ENCODE measurements around the gene IL4R. TPM values are rescaled to one million over a fixed set of nuclear protein-coding genes. Genes with fewer than 3 reads are reported as not detected.

Gene IL4R
- total RNA-seq, 4 donors from 2014 or later = 32.2 to 104 (median 71.9) TPM

DNA sequence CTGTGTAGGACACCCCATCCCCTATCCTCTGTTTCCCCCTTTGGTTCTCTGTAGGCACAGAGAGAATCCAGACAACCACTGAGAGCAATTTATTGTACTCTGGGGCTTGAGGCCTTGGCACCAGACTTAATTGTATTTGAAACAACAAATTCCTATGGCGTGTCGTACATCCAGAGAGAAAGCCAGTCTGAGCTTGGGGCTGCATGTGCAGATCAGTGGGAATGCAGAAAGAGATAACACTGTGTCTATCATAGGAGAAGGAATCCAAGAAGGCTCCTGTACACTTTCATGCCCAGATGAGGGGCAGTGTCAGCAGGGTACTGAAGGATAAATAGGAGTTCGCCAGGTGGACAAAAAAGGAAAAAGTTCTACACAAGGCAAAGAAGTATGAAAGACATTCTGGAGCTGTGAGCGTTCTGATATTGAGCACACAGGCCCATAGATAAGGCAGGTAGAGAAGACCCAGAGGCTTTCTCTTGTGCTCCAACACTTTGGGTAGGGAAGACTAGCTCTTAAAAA, 22.0 kb upstream of the IL4R start:
- TF ChIP-seq, protein P1, sequence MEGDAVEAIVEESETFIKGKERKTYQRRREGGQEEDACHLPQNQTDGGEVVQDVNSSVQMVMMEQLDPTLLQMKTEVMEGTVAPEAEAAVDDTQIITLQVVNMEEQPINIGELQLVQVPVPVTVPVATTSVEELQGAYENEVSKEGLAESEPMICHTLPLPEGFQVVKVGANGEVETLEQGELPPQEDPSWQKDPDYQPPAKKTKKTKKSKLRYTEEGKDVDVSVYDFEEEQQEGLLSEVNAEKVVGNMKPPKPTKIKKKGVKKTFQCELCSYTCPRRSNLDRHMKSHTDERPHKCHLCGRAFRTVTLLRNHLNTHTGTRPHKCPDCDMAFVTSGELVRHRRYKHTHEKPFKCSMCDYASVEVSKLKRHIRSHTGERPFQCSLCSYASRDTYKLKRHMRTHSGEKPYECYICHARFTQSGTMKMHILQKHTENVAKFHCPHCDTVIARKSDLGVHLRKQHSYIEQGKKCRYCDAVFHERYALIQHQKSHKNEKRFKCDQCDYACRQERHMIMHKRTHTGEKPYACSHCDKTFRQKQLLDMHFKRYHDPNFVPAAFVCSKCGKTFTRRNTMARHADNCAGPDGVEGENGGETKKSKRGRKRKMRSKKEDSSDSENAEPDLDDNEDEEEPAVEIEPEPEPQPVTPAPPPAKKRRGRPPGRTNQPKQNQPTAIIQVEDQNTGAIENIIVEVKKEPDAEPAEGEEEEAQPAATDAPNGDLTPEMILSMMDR (IDR thresholded peaks at IDR 0.05) = no peak
- TF ChIP-seq POLR2A (IDR thresholded peaks at IDR 0.05) = no peak
- Histone ChIP-seq H3K27ac (no peak overlapping the region), H3K4me1 (no peaks in the 10 kb centered on the region), H3K27me3 (no peaks in the 10 kb centered on the region), H3K4me3 (no peak overlapping the region), H3K36me3 (no peaks in the 10 kb centered on the region), H3K9me3 (no peaks in the 10 kb centered on the region)
- no peak for DNase-seq

DNA sequence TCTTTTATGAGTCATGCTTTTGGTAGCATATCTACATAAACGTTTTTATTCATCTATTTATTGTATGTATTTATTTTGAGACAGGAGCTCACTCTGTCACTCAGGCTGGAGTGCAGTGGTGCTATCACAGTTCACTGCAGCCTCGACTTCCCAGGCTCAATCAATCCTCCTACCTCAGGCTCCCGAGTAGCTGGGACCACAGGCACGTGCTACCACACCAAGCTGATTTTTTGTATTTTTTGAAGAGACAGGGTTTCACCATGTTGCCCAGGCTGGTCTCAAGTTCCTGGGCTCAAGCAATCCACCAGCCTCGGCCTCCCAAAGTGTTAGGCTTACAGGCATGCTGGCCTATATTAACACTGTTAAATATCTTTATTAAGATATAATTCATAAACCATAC, 20.4 kb upstream of the IL4R start:
- no peaks in the 10 kb centered on the region for H3K4me1 ChIP-seq
- no peaks in the 10 kb centered on the region for H3K9me3 ChIP-seq
- no peaks in the 10 kb centered on the region for H3K27me3 ChIP-seq
- H3K36me3 ChIP-seq = no peaks in the 10 kb centered on the region
- no peak overlapping the region for H3K4me3 ChIP-seq
- H3K27ac ChIP-seq = no peak overlapping the region
- DNase-seq = no peak
- TF ChIP-seq, protein P1 (IDR thresholded peaks at IDR 0.05) = no peak
- no peak for TF ChIP-seq POLR2A (IDR thresholded peaks at IDR 0.05)

DNA sequence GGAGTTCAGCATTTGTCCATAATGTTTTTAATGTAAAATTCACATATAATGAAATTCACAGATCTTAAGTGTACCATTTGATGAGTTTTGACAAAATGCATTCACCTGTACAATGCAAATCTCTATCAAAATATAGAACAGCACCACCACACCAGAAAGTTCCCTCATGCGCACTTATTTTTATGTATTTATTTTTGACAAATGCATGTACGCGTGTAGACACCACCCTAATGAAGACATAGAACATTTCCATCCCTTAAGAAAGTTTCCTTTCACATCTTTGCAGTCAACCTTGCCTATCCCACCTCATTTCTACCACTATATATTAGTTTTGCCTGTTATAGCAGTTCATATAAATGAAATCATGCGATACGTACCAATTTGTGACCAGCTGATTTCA, 15.6 kb upstream of the IL4R start:
- Histone ChIP-seq H3K36me3 (no peaks in the 10 kb centered on the region), H3K27ac (no peak overlapping the region), H3K4me3 (no peak overlapping the region), H3K27me3 (no peaks in the 10 kb centered on the region), H3K9me3 (no peaks in the 10 kb centered on the region), H3K4me1 (no peaks in the 10 kb centered on the region)
- no peak for DNase-seq
- TF ChIP-seq, protein P1 (IDR thresholded peaks at IDR 0.05) = no peak
- no peak for TF ChIP-seq POLR2A (IDR thresholded peaks at IDR 0.05)

DNA sequence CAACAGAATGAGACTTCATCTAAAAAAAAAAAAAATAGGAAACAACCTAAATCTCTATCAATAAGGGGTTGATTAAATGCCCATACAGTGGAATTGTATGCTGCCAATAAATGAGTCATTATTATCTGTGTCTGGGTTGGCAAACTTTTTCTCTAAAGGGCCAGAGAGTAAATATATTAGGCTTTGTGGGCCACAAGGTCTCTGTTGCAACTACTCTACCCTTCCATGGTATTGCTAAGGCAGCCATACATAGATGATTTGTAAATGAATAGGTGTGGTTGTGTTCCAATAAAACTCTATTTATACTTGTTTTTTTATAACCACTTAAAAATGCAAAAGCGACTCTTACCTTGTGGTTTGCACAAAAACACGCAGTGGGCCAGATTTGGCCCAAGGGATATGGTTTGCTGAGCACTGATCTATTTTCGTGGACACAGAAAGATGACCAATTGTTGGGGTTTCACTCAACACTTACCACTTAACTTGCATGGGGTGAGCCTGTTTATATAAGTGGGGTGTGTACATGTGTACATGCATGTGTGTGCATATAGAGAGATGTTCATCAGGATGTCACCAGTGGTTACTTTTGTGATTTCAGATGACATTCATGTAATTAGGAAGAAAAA, 12.4 kb upstream of the IL4R start:
- no peaks in the 10 kb centered on the region for H3K36me3 ChIP-seq
- H3K9me3 ChIP-seq = no peaks in the 10 kb centered on the region
- no peak overlapping the region for H3K4me3 ChIP-seq
- TF ChIP-seq, protein P1 (IDR thresholded peaks at IDR 0.05) = no peak
- no peak for TF ChIP-seq POLR2A (IDR thresholded peaks at IDR 0.05)
- H3K27ac ChIP-seq = no peak overlapping the region
- DNase-seq = no peak
- H3K27me3 ChIP-seq = no peaks in the 10 kb centered on the region
- no peaks in the 10 kb centered on the region for H3K4me1 ChIP-seq

DNA sequence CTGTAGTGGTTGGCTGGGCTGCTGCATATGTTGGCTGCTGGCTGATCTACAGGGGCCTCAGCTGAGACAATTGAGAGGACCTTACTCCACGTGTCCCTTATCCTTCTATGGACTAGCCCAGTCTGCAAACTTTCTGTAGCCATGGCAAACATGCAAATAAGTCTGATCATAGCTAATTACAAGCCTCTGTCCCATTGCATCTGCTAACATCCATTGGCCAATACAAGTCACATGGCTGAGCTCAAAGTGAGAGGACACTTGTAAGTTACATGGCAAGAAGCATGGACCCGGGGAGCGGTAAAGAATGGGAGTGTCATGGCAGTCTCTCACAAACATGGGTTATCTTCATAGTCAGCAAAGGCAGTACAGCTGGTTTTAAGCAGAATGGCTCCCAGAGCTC, 11.6 kb upstream of the IL4R start:
- Histone ChIP-seq H3K27ac (no peak overlapping the region), H3K9me3 (no peaks in the 10 kb centered on the region), H3K4me1 (no peaks in the 10 kb centered on the region), H3K36me3 (no peaks in the 10 kb centered on the region), H3K27me3 (no peaks in the 10 kb centered on the region), H3K4me3 (no peak overlapping the region)
- DNase-seq = peak in 1 of 3 donors; percentile 34
- no peak for TF ChIP-seq POLR2A (IDR thresholded peaks at IDR 0.05)
- TF ChIP-seq, protein P1 (IDR thresholded peaks at IDR 0.05) = no peak

Measured in Peyer's patch (tissue), 4 donors.